NCI-H345 (cell line): ENCODE data around the gene SIRPA.
A peak's percentile ranks its signal among the peaks of the same experiment; 100 is the strongest.

Experiments used
- DNase-seq: peaks from one replicate; lab custom pipeline; 2025; lab: John Stamatoyannopoulos, UW

The SIRPA gene

GRCh38 chr20:1870792-1871550, 24.2 kb upstream of the SIRPA start:
- DNase-seq = no peak

GRCh38 chr20:1871807-1872458, 23.3 kb upstream of the SIRPA start:
- no peak for DNase-seq

DNA sequence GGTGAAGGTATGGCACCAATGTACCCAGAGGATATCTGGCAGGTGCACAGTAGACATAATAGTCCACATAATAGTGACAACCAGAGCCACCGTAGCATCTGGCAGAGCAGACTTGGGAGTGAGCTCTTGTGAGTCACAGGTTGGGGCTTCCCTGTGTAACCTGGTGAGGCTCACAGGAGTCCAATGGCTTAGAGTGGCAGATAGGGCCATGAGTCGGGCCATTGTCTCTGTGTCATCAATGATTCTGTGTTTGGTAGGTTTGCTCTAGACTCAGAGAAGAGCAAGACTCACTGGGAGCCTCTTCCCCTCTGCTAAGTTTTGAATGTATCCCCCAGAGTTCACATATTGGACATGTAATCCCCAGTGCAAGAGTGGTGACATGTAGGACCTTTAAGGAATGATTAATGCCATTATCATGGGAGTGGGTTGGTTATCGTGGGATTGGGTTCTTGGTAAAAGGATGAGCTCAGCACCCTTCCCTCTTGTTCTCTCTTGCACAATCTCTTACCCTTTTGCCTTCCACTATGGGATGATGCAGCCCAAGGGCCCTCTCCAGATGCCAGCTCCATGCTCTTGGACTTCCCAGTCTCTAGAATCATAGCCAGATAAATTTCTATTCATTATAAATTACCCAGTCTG, 22.6 kb upstream of the SIRPA start:
- no peak for DNase-seq

DNA sequence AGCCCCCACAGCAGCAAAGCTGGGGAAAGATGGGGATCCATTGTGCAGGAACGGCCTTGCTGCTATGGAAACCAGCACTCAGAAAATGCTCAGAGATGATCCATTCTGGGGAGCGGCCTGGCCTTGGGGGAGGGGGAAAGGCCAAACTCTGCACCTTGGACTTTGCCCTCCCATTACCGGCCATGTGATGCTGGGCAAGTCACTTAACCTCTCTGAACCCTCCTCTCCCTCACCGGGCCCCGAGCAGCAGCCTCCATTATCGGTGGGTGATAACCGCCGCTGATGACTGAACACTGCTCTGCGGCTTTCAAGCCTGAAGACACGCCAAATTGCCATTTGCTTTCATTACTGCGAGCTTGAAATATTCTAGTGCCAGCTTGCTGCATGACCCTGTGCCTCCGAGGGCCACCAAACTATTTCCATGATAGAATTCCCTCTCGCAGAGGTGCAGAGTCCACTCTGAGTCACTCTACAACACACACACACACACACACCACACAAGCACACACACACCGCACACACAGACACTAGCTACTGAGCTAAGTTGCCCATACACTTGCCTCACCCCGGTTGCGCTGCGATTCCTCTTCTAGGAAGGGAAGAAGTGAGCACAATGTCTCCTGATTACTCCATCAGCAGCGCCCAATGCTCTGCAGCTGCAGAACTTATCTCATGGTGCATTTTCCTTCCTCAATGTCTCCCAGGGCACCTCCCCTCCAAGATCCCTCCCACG, 20.6 kb upstream of the SIRPA start:
- DNase-seq = no peak

- DNase-seq = no peak
Observed at GRCh38 chr20:1875183-1875554, 20.0 kb upstream of the SIRPA start.

DNA sequence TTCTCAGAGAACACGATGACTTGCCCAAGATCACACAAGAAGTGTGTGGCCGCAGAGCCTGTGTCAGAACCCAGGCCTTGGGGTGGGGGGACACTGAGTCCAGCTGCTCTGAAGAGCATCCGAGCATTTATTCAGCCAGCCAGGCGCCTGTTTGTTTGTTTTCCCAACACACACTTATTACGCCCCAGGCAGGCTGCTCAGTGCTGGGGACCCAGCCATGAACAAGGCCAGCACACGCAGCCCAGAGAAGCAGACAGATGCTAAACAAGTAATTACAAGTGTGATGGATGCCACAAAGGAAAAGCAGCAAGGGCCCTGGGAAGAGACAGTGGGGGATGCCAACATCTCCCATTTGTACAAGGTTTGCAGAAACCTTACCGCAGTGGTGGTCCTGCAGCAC, 19.4 kb upstream of the SIRPA start:
- peak; percentile 85 for DNase-seq

GRCh38 chr20:1876217-1876921, 18.8 kb upstream of the SIRPA start:
- peak; percentile 53 for DNase-seq

GRCh38 chr20:1876975-1877608, 18.1 kb upstream of the SIRPA start:
- DNase-seq = peak; percentile 17

DNA sequence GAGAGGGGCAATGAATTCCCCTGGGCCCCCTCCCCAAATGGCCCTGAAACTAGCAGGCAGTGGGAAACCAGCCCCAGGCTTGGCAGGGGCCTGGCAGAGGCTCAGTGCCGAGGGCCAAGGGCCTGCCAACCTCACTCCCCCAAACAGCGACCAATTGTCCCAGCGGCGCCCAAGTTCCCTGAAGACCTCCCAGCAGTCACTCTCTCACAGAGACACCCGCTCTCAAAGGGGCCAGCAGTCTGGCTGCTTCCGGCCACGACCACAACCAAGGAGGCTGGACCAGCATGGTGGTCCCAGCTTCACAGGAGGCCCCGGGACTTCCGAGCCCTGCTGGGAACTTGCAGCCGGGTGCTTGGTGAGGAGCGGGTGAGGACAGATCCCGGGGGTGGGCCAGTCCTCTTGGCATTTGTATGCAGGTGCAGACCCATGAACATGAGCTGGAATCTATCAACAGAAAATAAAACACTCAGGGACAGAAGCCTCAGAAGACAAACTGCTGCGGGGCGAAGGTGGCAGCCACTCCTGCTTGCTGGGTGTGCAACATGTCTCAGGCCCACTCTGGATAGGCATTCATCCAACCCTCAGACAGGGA, 17.5 kb upstream of the SIRPA start:
- DNase-seq = no peak

DNA sequence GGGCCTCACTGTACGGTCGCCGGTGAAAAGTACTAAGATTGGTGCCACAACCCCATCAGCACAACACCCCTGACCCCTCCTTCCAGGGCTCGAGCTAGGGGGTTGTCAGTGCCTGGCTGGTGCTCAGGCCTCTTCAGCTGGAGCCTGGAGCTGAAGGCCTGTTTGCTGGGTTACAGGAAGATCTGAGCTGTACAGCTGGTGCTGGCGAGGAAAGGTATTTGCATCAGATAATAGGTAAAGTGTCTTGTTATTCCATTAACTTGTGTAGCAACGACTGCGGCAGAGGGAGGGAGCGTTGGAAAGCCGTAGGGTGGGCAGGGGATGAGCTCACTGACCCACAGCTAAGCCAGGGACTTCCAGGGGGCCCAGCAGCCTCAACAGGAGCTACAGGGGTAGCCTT, 15.8 kb upstream of the SIRPA start:
- DNase-seq = no peak

GRCh38 chr20:1879934-1880333, 15.3 kb upstream of the SIRPA start:
- no peak for DNase-seq

DNA sequence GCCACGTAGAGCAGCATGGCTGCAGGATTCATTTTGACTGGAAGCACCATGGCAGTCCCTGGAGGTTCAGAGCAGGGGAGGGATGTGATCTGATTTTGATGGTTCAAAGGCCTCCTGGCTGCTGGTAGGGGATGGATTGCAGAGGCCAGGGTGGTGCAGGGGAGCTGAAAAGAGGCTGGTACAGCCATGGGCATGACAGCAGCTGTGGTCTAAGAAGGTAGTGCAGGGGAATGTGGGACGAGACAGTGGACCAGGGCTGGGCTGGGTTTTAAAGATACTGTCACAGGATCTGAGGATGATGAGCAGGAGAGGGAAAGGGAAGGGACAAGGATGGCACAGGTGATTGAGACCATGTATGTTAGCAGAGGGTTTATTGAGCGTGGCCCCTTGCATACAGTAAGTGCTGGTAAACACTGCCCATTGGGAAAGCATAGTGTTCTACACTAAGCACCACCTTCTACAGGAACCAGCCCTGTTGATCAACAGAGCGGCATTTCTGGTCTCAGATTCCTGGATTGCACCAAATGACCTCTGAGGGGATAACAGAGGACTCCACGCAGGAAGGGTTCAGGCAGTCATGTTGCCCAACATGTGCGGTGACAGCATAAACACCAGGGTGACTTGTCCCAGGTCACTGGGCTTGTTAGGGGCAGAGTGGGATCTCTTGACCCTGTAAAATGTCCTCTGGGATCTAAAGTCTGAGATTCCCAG, 14.5 kb upstream of the SIRPA start:
- DNase-seq = no peak

GRCh38 chr20:1881240-1881835, 13.9 kb upstream of the SIRPA start:
- DNase-seq = no peak

DNA sequence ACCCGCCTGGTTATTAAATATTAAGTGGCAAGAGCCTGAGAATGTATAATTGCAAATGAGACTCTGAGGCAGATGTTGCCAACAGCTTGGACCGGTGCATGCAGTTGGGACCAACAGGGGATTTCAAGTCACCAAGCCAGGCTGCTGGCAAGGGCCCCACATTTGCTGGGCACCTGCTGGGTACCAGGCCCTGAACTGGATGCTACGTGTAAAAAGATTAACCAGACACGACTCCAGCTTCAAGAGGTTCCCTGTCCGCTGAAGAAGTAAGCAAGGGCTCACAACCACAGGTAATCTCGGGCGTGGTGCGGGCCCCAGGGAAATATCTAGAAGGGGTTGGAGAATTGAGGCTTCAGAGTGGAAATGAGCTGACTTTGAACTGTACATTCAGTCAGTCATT, 13.2 kb upstream of the SIRPA start:
- no peak for DNase-seq

DNA sequence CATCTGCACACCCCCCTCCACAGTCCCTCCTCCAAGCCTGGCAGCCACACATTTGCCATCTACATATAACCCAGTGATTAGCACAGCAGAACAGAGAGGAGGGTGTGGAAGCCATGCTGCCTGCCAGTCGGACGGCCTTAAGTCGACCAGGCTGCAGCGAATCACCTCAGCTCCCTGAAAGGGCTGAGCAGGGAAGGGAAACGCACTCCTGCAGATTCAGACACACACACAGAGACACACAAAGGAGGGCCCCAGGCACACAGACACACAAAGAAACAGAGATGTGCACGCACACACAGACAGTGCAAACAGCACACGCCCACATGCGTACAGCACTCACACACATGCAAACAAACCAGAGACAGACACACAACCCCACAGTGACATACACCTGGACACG, 11.2 kb upstream of the SIRPA start:
- no peak for DNase-seq

DNA sequence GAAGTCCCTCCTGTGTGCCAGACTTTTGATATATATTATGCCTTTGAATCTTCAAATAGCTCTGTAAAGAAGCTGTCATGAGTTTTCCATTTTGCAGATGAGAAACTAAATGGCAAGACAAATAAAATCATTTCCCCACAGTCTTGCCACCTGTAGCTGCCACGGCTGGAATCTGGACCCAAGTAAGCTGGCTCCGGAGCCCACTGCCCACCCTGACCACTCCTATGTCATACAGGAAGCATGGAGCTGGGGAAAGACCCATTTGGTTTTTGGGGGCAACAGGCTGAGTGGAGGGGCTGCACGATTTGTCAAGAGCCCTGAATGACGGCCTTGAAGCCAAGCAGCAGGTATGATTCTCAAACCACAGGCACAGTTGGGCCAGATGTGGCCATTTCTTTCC, 10.0 kb upstream of the SIRPA start:
- no peak for DNase-seq

DNA sequence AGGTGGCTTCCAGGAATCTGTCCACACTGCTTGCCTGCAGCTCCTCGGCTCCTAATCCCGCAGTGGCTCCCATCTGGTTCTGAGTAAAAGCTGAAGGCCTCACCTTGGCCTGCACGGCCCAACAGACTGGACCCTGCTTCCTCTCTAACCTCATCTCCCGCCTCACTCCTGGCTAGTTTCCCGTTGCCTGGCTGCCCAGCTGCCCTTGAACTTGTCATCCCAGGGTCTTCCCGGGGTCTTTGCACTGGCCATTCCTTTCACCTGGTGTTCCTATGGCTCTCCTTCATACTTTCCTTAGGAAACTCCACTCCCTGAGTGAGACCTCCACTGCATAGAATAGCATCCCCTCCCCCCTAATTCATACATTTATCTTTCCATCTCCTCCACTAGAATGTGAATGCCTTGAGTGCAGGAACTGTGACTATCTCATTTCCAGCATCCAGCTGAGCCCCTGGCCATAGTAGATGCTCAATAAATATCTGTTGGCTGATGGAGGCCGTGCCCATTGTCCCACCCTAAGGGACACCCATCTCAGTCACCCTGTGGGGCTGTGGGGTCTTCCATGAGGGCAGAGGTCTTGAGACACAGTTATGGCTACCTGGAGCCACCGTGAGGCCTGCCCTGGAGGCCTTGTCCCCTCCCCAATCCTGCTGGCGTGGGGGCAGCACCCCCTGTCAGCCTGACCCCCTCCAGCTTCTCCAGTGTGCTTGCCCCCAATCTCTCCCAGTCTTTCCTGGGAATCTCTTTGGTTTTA, 9.1 kb upstream of the SIRPA start:
- no peak for DNase-seq

DNA sequence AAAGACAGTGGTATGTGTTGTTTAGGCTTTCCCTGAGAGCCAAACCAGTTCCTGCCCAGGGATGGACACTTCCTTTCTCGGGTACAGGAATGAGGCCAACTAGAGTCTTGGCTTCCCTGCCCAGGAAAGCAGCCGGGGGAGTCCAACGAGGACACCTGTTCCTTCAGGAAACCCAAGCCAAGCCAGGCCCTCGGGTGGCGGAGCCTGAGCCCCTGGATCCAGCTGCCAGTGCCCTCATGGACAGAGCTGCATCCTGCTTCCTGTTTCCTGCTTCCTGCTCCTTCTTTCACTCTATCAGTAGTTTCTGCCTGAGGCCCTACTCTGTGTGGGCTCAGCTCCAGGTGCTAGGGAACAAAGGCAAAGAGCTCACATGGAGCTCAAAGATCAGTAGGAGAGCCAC, 7.9 kb upstream of the SIRPA start:
- DNase-seq = no peak

DNA sequence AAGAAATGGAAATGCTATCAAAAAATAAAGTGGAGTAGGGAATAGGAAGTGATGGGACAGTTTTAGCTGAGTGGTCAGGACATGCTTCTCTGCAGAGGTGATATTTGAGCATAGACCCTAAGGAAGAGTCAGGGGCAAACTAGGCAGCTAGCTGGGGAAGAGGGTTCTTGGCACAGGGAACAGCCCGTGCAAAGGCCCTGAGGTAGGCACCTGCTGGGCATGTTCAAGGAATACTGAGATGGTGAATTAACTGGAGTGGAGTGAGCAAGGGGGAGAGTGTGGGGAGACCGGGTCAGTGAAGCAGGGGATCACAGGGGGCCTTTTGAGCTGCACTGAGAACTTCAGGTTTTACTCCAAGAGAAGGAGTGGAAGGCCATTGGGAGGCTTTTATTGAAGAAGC, 7.5 kb upstream of the SIRPA start:
- no peak for DNase-seq
